ENCODE data around the gene CALCR.

GRCh38 chr7:93558705-93559614, 15.6 kb downstream of the CALCR start:
- TF ChIP-seq PATZ1 (CRISPR knock-in tag; IDR thresholded peaks at IDR 0.05; ENCODE audit: borderline replicate concordance) = no peak
- TF ChIP-seq POU6F1 (CRISPR knock-in tag; IDR thresholded peaks at IDR 0.05; ENCODE audit: borderline replicate concordance, low read depth) = no peak
- no peak for TF ChIP-seq CSRNP3 (CRISPR knock-in tag; IDR thresholded peaks at IDR 0.05)
- no peak for TF ChIP-seq ARNTL (CRISPR knock-in tag; IDR thresholded peaks at IDR 0.05; ENCODE audit: borderline replicate concordance, low read depth)
- no peak for TF ChIP-seq ISL1 (CRISPR knock-in tag; IDR thresholded peaks at IDR 0.05)
- TF ChIP-seq ZFP3 (CRISPR knock-in tag; IDR thresholded peaks at IDR 0.05) = no peak
- TF ChIP-seq TCF4 (CRISPR knock-in tag; IDR thresholded peaks at IDR 0.05; ENCODE audit: borderline replicate concordance) = no peak
- no peak for TF ChIP-seq ZFP30 (CRISPR knock-in tag; IDR thresholded peaks at IDR 0.05)
- TF ChIP-seq PPARA (CRISPR knock-in tag; IDR thresholded peaks at IDR 0.05; ENCODE audit: borderline replicate concordance) = no peak
- no peak for TF ChIP-seq GLIS3 (CRISPR knock-in tag; IDR thresholded peaks at IDR 0.05)
